ENCODE data around the gene CDH11.

CDH11 gene

DNA sequence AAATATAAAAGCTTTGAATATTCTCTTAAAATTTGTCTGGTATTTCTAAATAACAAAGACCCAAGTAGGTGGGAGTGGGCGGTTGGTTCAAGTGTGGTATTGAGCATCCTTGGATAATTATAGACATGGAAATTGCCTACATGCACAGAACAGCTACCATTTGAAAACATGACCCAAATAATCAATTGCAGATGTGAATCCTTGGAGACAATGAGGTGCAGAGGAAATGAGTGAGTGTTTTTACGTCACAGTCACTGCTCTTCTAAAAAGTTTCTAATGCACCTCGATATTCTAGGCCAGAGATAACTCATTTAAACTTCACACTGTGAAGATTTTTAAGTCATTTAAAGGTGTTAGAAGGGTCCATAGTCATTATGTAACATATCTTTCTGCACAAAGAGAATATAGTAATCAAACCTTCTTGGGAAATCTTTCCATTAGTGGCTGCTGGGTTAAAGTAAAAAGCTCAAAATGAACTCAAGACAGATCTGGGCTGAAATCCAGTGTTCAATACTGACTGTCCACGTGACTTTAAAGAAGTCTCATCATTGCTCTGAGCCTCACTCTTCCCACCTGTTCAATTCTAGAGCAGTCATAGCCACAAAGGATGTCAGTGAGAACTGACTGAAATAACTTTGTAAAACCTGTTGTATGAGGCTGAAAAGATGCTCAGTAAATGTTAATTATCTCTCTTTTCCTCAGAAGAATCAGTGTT lies 144.5 kb downstream of the CDH11 start:
- no peak for DNase-seq (ENCODE audit: low spot score)

DNA sequence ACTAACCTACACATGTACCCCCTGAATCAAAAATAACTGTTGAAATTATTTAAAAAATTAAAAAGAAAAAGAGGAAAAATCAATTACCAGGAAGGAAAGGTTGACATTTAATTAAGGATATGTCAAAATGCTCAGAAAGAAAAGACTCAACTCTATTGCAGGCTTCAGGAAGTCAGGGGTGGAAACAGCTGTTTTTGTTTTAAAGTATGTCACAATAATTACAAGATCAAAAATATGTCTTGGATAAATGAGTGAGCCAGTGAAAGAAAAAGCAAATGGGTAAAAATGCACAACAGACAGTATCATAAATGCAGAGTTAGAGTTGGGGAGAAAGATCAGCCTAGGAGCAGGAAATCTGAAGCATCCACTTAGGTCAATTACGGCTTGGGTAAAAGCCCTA lies 146.0 kb downstream of the CDH11 start:
- DNase-seq (ENCODE audit: low spot score), result no peak

DNA sequence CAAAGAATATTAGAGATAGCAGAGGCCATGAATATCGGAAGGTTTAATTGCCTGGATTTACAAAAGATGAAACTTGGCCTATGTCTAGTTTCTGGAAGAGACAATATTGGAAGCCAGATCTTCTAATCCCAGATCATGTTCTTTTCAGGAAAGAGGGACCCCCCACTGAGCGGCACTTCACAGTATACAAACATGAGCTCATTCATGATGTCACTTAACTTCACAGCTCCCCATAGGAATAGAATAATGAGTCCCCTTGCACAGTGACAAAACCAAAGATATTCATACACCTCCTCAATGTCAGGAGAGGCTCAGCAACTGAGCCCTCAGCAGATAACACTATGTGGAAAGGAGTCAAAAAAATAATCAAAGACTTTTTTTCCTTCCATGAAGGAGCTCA lies 147.5 kb downstream of the CDH11 start:
- no peak for DNase-seq (ENCODE audit: low spot score)

DNA sequence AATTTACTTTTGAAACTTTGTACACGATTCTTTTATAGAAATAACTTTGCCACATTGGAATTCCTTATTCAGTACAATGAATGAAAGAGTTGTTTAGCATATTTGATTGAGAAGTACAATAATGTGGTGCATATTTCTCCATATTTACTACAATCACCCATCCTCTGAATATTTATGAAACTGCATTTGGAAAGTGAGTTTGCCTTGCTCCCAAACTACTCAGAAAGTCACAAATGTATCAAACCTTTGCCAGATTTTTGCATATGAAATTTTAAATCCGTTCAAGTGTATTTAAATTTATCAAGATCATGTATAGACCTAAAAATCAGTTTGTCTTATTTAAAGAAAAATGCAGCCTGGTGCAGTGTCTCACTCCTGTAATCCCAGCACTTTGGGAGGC lies 148.7 kb downstream of the CDH11 start:
- DNase-seq (ENCODE audit: low spot score), result no peak

DNA sequence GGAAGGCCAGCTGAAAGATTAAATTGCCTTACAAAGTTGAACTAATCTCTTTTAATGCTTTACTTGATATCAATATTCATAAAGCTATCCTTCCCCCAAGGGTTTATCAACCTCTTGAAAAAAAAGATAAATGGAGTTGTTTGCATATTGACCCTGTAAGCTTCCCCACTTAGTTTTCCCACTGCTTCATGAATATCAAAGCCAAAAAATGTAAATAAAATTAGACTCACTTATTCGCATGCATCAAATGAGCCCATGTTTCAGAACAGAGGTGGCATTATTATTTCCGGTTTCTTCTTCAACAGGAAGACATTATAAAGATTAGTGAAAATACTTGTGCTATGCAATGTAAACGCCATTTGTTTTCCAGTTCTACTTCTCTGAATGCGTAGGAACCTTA lies 150.7 kb downstream of the CDH11 start:
- DNase-seq (ENCODE audit: low spot score), result no peak

DNA sequence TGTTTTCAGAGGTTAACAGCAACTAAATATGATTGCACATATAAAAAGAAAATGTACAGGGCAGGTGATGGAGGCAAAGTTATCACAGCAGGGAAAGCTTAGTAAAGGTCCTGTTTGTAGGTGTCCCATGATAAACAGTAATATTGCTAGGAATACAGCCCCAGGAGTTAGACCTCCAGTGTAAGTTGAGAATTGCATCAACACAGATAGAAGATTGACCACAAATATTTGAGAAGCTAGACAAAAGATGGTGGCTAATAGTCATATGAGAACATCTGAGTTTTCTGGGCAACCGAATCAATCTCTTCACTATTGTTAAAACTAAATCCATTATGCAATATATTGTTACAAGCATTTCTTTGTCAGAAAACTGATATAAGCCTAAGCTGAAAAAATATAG lies 152.6 kb downstream of the CDH11 start:
- DNase-seq (ENCODE audit: low spot score), result no peak

DNA sequence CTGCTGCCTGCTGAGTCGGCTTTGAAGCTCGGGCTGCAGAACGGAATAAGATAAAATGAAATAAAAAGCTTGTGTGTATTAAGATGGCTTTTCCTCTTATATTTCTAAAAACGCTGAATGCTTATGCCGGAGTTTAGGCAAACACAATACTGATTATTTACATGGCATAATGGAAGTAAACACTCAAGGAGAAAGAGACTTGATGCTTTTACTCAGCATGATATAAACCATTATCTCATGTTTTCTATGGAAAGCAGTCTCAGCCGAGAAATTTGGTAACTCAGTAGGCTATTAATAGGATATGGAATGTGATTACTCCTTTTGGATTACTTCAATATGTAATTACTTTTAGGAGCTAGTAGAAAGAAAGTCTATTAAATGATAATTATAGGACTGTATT lies 153.3 kb downstream of the CDH11 start:
- no peak for DNase-seq (ENCODE audit: low spot score)

DNA sequence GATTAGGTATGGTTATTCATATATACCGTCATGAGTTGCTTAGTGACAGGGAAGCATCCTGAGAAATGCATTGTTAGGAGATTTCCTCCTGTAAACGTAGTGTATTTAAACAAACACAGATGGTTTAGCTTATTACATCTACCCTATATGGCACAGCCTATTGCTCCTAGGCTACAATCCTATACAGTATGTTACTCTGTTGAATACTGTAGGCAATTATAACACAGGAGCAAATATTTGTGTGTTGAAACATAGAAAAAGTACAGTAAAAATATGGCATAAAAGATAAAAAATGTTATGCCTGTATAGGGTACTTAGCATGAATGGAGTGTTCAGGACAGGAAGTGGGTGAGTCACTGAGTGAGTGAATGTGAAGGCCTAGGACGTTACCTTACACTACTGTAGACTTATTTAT lies 157.7 kb downstream of the CDH11 start:
- DNase-seq (ENCODE audit: low spot score), result no peak

DNA sequence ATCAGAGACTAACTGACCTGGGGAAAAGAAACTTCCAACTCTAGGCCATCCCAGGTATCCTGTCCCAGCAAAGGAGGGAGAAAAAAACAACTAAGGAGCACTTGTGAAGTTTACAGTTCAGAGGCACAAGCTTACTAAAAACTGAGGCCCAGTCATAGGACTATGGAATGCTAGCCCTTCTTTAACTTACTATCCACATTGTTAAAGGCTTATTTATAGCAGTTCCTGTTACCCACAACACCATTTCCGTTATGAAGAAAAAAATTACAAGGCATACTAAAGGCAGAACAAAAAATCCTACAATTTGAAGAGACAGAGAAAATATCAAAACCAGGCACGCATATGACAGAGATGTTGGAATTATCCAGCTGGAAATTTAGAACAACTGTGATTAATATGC lies 159.1 kb downstream of the CDH11 start:
- DNase-seq (ENCODE audit: low spot score), result no peak

DNA sequence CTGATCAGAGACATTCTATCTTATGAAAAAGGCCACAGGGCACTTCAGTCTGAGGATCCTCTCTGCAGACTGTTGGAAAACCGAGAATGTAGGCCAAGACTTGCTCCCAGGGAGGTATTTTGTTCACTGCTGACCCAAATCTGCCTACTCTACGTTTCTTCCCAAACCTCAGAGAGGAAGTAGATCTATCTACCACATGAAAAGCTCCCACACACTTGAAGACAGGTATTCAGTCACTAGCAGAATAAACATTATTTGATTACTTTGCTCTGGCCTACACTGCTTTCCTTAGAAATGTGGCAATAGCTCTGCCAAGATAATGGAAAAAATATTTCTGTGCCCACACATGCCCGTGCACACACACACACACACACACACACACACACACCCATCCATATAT lies 164.6 kb downstream of the CDH11 start:
- DNase-seq (ENCODE audit: low spot score), result no peak

DNA sequence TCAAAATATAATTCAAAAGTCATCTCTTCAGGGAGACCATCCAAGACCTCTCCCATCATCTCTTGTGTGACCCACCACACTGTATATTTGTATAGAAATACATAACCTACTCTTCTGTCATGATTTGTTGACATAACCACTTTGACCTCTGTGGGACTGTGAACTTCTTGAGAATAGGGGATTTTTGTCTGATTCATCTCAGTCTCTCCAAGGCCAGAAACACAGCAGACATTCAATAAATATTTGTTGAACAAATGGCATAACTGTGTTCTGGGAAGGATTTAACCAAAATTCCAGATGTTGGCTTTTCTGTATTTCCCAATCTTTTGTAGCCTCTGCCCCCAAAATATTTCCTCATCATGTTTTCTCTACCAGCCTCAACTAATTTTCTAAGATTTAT lies 169.7 kb downstream of the CDH11 start:
- no peak for DNase-seq (ENCODE audit: low spot score)

DNA sequence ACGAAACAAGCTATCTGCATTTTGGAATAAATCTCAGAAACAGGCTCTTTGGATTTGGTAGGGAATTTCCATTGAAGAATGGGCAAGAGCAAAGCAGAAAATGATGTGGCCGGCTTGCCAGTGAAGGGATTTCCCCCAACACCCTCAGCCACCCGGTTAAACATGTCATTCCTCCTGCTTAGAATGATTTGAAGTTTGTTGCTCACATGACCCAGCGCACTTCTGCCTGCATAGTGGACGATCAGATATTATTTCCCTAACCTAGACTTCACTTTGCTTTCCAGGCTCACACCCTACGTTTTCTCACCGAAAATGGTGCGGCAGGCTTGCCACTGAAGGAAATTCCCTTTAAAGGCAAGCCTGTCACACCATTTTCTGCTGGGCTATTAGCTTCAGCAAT lies 170.7 kb downstream of the CDH11 start:
- no peak for DNase-seq (ENCODE audit: low spot score)

DNA sequence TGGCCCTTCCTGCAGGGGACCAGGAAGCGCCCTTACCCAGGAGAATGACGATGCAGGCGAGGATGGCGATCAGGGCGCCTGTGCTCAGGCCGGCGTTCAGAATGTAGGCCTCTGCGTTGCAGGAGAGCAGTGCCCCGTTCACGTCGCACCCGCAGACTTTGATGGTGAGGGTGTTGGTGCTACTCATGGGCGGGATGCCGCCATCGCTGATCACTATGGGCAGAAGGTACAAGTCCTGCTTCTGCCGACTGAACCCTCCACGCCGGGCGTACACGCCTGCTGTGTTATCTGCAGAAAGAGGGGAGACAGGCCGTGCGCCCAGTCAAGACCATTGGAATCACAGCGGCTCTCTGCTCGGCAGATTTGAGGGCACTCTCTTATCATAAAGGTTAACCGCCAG lies 171.1 kb downstream of the CDH11 start:
- DNase-seq (ENCODE audit: low spot score), result no peak

DNA sequence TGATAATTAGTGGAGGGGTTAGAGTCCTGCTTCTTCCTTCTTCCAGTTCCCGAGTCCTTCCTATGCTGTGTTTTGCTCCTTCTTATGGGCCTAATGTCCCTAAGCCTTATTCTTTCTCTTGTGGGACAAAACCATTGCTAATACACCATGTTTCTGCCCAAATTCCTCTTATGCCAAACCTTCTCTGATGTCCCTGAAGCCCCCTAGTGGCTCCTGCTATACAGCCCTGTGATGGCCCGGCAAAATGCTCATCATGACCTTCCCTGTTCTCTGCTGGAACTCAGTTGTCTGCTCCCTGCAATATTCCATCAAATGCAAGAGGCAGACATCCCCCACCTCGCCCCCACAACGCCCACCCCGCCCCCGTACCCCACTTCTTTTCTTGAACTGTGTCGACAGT lies 171.6 kb downstream of the CDH11 start:
- peak; percentile 8 for DNase-seq (ENCODE audit: low spot score)

DNA sequence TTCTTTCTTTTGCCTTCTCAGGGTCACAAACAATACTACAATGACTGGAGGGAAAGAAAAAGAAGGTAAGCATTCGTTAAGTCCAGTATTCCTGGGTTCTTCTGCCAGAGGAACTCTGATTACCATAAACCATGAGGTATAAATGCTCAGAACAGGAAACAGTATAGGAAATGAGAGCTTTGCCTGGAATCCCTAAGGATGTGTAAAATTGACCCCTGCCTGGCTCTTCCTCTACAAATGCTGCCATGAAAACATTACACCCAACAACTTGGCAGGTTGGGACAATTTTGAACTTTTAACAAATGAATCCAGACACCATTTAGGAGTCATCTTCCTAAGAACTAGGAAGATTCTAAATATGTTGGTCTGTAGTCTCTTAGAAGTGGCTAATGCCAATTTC lies 173.8 kb downstream of the CDH11 start:
- no peak for DNase-seq (ENCODE audit: low spot score)

DNA sequence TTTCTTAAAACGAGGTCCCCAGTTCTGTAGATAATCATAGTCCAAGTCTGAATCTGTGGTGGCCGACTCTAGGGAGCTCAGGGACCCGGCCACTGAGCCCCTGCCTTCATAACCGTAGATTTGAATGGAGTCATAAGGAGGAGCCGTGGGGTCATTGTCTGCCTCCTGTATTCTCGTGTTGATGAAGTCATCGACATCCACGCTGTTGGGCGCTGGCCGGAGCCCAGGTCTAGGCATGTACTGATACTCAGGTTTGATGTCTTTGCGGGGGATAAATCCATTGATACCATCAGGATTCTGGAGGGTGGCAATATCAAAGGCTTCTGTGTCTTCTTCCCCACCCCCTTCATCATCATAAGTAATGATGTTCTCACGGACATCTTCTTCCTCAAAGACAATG lies 174.2 kb downstream of the CDH11 start:
- no peak for DNase-seq (ENCODE audit: low spot score)

DNA sequence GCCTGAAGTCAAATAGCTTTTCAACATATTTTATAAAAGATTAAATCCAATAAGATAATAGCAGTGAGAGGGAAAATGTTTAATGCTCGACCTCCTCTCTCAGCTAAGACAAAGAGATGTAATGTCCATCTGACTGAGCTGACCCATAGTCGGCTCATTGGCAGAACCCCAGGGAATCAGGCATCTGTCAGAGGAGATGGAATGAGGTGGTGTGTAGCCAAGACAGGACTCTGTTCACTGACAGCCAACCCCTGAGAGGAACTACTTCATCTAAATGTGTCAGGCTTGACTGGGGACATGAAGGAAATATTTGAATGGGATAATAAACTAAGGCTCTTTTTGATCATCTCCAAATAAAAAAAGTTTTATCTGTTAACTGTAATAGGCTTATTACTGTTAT lies 188.0 kb downstream of the CDH11 start:
- no peak for DNase-seq (ENCODE audit: low spot score)

DNA sequence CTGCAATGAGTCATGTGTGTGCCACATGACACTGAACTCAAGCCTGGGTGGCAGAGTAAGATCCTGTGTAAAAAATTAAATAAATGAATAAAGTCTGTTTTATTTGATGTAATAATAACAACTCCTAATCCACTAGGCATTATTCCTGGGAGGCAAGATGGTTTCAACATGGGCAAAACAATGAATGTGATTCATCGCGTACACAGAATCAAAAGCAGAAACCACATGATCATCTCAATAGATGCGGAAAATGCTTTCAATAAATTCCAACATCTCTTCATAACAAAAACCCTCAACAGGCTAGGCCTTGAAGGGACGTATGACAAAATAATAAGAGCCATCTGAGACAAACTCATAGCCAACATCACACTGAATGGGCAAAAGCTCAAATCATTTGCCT lies 195.4 kb downstream of the CDH11 start:
- DNase-seq (ENCODE audit: low spot score), result no peak

DNA sequence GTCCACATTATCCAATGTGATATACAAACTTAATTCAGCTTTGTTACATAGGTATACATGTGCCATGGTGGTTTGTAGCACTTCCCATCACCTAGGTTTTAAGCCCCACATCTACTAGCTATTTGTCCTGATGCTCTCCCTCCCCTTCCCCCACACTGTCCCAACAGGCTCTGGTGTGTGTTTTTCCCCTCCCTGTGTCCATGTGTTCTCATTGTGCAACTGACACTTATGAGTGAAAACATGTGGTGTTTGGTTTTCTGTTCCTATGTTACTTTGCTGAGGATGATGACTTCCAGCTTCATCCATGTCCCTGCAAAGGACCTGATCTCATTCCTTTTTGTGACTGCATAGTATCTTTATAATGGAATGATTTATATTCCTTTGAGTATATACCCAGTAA lies 196.7 kb downstream of the CDH11 start:
- DNase-seq (ENCODE audit: low spot score), result no peak

DNA sequence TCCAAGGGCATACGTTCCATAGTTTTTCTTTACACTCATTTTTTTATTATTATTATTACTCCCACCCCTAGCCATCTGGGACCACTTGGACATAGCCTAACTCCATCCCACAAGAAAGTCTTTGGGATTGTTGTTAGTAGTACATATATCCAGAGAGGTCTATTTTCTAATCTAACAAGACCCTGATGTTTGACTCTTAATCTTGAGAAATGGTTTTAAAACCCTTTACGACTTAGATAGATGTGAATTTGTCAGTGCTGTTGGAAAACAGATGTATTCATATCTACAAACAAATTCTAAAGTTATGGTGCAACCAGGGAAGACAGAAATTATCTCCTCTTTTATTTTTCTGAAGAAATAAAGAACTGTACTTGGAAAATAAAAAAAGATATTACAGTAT lies 197.8 kb downstream of the CDH11 start:
- DNase-seq (ENCODE audit: low spot score), result no peak

DNA sequence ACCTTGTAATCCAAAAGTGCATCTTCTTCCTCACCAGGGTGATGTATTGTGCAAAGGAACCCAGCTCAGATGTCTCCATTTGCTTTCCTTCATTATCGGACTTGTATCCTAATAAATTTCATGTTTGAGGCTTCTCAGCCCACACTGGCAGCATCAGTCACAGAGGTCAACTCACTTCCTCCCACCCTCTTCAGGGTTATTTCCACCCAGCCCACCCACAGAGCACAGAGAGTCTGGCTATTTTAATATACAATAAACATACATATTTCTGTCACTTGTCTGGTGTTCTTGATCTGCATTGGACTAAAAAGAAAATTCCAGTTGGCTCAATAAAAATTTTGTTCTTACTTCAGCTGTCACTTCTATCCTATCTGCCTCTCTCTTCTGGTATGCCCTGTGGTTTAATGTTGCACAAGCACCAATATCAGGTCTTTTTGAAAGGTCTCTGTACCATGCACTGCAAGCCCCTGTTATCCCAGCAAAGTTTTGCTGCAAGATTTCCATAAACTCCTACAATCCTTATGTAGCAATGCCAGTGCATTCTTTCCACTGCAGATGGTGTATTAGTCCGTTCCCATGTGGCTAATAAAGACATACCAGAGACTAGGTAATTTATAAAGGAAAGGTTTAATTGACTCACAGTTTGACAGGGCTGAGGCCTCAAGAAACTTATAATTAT lies 201.8 kb downstream of the CDH11 start:
- DNase-seq (ENCODE audit: low spot score), result no peak

DNA sequence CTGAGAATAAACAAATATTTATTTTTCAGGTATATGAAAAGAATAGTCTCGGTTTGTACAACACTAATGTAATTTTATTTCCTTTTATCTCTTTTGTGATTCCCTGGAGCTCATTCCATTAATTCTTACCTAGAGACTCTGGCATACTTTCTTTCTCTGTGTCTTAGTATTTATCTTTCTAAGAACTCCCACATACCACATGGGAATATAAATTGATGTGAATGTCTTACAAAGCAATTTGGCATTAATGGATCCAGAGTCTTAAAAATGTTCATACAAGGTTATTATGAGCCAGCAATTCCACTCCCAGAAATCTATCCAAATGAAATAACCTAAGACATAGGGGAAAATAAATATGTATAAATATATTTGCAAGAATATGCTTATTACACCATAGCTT lies 202.7 kb downstream of the CDH11 start:
- DNase-seq (ENCODE audit: low spot score), result no peak

DNA sequence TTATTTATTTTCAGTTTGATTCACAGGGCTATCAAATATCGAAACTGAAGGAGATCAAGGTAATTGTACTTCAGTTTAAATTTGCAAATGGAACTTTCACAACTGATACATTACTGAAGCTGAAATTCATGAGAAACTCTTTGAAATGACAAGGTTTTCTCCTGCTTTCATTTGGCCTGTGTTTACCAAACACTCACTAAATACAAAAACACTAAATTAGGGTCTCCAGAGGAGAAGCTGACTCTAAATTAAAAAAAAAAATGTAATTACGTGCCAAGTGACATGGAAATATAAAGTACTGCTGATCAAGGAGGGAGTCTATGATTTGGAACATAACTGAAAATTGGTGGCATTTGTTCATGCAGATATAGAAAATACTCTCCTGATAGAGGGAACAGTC lies 205.8 kb downstream of the CDH11 start:
- no peak for DNase-seq (ENCODE audit: low spot score)

DNA sequence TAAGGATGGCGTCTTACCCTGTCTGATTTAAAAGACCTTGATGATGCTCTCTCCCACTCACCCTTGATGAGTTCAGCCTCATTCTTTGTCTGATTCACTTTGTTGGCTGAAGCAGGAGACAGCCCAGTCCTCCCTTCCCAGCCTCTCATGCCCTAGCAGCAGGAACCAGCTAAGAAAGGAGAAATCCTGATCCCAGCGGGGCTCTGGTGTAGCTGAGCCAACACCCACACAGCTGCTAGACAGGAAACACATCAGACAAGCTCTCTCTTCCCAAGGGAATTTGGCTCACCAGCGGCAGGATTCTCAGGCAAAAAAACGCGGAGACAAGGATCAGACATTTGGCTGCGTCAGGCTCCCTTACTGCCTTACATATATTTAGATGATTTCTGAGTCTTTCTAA lies 211.5 kb downstream of the CDH11 start:
- no peak for DNase-seq (ENCODE audit: low spot score)

Measured in NAMALWA (cell line).